SHP77 treated with DMSO at 0.1 percent for 48 hours (cell line): Measurements from ENCODE around the gene CDCA7.
"Not testable (repeated sequence)": the region's sequence is repeated elsewhere in the genome, so short reads cannot be mapped to it uniquely, and the experiment has no call there.

Experiments used
- DNase-seq: peaks from one replicate; lab custom pipeline; 2025; lab: John Stamatoyannopoulos, UW

CDCA7 gene

DNA sequence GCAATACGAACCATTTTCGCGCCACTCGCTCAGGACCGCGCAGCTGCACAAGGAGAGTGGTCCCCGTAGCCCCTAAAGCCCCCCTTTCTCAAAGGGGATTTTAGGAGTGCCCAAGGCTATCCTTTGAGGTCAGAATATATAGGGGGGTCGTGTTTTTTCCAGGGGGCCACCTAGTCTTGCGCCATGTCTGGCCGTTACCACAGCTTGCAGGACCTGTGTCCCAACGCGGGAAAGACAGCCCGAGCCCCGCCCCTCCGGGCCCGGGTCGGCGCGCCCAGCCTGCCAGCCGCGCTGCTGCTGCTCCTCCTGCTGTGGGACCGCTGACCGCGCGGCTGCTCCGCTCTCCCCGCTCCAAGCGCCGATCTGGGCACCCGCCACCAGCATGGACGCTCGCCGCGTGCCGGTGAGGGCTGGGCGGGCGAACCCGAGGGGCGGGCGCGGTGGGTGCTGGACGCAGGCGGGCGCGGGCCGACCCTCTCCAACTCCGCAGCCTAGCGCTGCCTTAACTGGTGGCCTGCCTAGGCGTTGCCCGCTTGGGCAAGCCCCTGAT is at the start of gene CDCA7:
TSS of gene CDCA7 (plus strand) at position 291 of the 550 bp plus-strand sequence. CDS start at position 383, 92 bp downstream.
- DNase-seq: no peak

DNA sequence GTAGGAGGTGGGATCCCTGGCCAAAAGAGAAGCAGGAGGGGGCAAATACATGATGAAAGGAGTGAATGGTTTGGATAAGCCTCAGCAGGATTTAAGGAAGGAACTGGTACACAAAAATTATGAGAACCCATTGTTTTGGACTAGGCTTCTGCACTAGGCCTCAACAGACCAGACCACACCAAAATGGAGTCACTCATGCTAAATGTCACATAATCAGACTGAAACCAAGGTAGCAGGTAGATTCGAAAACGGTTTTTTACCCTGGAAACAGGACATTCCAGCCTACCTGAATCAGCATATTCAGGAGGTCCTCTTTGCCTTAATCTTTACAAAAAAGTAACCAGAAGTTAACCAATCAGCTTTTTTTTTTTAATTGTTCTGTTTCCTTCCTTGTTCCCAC is 49.4 kb upstream of the CDCA7 start:
- DNase-seq: no peak

DNA sequence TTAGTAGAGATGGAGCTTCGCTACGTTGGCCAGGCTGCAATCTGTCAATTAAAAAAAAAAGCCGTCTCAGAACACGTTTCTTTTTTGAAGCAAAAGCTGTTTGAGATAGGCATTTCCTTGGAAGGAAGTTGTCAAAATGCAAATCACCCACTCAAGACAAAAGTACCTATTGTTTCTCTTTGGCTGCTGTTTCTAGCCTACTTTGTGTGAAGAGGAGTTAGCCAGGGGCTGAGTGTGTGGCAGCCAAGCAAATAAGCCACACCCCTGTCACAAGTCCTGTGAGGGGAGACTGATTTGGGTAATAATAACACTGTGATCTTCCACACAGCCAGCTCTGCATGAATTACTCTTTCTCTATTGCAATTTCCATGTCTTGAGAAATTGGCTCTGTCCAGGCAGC is 47.4 kb upstream of the CDCA7 start:
- DNase-seq: no peak

GRCh38 chr2:173309370-173309769 is 45.3 kb upstream of the CDCA7 start:
- not testable (repeated sequence) for DNase-seq

GRCh38 chr2:173311844-173312606 is 42.6 kb upstream of the CDCA7 start:
- no peak for DNase-seq

GRCh38 chr2:173323371-173323770 is 31.3 kb upstream of the CDCA7 start:
- DNase-seq: no peak

DNA sequence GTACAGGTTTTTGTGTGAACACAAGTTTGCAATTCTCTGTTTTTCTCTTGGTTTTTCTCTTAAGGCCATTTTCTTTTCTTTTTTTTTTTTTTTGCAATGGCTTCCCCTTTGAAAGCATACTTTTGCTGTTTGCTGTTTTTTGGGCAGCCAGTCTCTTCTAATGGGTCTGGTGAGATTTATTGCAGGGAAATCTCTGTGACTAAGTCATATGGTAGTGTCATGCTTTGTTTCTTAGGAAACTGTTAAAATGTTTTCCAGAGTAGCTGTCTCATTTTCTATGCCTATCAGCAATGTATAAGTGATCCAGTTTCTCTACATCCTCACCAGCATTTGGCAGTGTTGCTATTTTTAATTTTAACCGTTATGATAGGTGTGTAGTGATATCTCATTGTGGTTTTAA is 27.9 kb upstream of the CDCA7 start:
- DNase-seq: no peak

- no peak for DNase-seq
Observed at GRCh38 chr2:173327421-173327820, 27.3 kb upstream of the CDCA7 start.

GRCh38 chr2:173333003-173333402 is 21.7 kb upstream of the CDCA7 start:
- not testable (repeated sequence) for DNase-seq

- DNase-seq: no peak
Observed at GRCh38 chr2:173339807-173340206, 14.9 kb upstream of the CDCA7 start.

DNA sequence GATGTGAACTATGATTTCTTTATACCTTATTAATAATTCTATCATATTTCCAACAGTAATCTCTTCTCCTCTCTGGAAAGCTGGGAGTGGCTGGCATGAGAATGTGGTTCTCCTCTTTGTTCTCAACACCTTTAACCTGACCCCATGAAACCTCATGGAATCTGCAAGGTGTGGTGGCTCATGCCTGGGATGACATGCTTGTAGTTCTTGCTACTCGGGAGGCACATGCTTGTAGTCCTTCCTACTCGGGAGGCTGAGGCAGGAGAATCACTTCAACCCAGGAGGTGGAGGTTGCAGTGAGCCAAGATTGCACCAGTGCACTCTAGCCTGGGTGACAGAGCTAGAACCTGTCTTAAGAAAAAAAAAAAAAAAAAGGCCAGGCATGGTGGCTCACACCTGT is 10.8 kb upstream of the CDCA7 start:
- DNase-seq: no peak

DNA sequence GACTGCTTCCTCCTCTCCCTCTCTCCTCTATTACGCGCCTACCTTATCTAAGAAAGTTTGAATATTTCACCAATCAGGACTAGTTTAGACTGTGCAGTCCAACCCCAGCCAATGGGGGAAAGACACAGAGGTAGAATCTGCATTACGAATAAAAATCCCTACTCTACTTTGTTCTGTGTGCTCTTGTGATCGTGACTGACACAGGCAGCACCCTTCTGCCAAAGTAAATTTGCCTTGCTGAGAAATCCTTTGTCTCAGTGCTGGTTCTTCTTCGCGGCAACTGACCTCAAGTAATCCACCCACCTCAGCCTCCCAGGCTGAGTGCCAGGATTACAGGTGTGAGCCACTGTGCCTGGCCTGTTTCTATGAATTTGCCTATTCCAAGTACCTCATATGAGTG is 8.6 kb upstream of the CDCA7 start:
- no peak for DNase-seq

- no peak for DNase-seq
Observed at GRCh38 chr2:173347305-173348168, 7.1 kb upstream of the CDCA7 start.

- DNase-seq: no peak
Observed at GRCh38 chr2:173349287-173349686, 5.4 kb upstream of the CDCA7 start.

- DNase-seq: no peak
Observed at GRCh38 chr2:173350383-173350782, 4.3 kb upstream of the CDCA7 start.

DNA sequence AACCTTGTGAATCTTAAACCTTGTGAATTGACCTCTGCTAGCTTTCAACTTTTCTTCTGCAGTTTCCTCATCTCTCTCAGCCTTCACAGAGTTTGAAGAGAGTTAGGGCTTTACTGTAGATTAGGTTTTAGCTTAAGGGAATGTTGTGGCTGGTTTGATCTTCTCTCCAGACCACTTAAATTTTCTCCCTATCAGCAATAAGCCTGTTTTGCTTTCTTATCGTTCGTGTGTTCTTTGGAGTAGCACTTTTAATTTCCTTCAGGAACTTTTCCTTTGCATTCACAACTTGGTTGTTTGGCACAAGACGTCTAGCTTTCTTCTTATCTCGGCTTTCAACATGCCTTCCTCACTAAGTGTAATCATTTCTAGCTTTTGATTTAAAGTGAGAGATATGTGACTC is 2.8 kb upstream of the CDCA7 start:
- DNase-seq: no peak

DNA sequence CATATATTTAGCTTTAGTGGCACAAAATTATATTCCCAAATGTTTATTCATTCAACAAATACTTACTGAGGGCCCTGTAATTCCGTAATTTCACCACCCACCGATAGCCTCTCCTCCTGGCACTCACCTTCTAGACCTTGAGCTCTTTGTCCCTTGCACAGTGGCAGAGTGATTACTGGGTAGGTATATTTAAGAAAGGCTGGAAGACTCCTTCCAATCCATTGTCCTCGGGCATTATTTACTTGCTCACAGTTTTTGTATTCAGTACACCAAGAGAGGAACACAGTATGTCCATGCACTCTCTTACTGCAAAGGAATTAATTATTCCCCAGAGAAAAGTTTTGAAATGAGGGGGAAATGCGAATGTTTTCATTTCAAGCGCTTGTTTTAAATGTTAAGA is 1.1 kb upstream of the CDCA7 start:
- DNase-seq: no peak

DNA sequence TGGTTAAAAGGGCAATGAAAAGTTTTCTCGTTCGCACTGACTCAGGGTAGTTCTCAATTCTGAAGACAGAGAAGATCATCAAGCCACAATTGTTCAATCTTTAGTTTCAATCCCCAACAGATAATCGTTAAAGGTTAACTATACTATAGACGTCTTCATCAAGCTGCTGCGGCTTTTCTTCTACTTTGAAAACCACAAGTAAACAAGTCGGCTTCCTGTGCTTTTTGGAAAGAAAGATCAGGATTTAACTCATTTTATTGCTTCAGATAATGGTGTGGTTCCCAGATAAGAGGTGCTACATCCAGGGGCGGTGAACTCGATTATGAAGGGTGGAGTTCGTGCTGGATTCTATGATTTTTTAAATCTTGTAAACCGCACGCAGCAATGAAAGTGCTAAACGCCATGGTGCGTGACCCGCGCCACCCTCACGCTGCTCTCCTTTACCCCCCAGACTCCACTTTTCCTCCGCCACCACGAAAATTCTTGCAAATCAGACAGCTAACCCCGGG is 545 bp upstream of the CDCA7 start:
- DNase-seq: no peak

DNA sequence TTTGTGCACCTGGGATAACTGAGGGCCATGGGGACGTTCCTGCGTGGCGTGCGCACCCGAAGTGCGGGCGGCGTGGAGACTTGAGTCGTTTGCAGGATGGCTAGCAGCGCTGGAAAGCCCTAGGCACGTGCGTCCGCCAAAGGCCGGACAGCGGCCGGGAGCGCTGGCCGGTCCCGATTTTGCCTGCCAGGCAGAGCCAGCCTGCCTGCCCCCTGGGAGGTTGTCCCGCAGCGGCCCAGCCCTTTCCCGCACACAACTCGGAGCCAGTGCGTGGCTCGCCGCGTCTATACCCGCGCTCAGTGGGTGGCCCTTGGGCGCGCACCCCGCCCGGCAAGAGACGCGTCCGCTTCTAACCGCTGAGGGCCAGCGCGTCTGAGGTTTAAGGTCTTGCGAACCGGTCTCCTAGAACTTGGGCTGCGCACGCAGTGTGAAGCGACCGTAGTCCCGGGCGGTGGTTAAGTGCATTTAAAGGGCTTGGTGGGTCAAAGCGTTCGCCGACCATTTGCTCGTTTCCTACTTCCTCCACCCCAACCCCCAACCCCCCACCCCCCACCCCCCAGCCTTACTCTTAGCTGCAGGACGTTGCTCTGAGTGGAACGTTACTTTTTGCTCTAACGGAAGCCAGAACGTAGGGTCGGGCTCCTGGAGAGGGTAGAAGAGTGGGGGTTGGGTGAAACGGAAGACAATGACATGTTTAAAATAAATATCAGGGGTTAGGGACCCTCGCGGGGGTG is 627 bp downstream of the CDCA7 start:
- no peak for DNase-seq

DNA sequence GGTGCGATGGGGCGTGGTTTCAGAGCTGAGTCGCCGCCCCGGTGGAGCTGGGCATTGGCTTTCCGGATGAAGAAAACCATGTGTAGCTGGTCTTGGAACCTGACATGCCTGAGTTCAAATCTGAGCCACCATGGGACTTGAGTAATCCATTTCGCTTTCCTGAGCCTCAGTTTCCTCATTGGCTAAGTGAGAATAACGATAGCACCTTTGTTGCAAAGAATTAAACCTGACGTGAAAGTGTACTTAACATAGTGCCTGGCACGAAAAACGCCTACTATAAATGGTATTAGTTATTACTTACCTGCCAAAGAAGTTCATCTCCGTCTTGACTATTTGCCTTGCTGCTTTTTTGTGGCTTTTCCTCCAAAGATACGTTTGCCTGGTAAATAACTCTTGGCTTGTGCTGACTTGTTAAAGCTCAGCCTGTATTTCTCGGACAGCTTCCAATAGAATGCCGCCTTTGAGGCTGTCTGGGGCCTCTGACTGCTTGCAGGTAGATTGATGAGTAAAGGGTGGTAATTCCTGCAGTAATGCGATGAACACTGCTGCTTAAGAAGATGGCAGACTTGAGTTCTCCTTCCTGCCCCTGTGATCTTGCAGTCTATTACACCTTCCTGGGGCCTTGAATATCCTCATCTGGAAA is 1.3 kb downstream of the CDCA7 start:
- no peak for DNase-seq

DNA sequence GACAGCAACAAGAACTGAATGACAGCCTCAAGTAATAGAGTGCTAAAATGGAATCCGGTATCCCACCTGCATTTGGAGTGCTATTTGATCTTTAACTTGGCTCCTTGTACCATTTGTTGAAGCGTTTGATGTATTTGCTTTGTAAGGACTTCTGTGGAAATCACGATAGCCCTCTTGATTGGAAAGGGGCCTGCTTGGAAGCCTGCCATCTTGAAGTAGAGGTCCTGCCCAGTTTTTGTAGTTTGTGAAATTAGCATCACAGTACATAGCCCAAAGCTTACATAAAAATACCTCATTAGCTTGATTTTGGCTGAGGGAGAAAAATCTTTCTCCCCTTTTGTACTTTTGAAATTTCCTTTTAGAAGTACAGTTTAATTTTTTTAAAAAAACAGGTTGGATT is 2.7 kb downstream of the CDCA7 start:
- DNase-seq: no peak

- no peak for DNase-seq
Observed at GRCh38 chr2:173358616-173359015, 3.9 kb downstream of the CDCA7 start.
